AG09309 (cell line): Measurements from ENCODE around the gene VWA7.

ENCODE experiments used
- DNase-seq: peaks from one replicate; pipeline ENCODE4 v3.0.0-alpha.2; 2010; ENCODE audit warnings: low read depth
- H3K4me3 ChIP-seq: 2 replicates; pipeline ENCODE4 v1.5.1; 2011; ENCODE audit warnings: mild to moderate bottlenecking, low read depth, low read length, moderate library complexity; ENCODE audit not compliant: control insufficient read depth
- TF ChIP-seq, protein P1 (sequence below): IDR thresholded peaks from 2 replicates; pipeline ENCODE4 v1.5.1; 2011; ENCODE audit warnings: mild to moderate bottlenecking, low read depth, low read length, inconsistent platforms; ENCODE audit not compliant: insufficient read depth, control insufficient read depth; ENCODE audit errors: missing control alignments

Gene VWA7

GRCh38 chr6:31779908-31780307 is 2.8 kb upstream of the VWA7 start:
- no peak for DNase-seq
- no peak overlapping the region for H3K4me3 ChIP-seq
- TF ChIP-seq, protein P1, sequence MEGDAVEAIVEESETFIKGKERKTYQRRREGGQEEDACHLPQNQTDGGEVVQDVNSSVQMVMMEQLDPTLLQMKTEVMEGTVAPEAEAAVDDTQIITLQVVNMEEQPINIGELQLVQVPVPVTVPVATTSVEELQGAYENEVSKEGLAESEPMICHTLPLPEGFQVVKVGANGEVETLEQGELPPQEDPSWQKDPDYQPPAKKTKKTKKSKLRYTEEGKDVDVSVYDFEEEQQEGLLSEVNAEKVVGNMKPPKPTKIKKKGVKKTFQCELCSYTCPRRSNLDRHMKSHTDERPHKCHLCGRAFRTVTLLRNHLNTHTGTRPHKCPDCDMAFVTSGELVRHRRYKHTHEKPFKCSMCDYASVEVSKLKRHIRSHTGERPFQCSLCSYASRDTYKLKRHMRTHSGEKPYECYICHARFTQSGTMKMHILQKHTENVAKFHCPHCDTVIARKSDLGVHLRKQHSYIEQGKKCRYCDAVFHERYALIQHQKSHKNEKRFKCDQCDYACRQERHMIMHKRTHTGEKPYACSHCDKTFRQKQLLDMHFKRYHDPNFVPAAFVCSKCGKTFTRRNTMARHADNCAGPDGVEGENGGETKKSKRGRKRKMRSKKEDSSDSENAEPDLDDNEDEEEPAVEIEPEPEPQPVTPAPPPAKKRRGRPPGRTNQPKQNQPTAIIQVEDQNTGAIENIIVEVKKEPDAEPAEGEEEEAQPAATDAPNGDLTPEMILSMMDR, result no peak

DNA sequence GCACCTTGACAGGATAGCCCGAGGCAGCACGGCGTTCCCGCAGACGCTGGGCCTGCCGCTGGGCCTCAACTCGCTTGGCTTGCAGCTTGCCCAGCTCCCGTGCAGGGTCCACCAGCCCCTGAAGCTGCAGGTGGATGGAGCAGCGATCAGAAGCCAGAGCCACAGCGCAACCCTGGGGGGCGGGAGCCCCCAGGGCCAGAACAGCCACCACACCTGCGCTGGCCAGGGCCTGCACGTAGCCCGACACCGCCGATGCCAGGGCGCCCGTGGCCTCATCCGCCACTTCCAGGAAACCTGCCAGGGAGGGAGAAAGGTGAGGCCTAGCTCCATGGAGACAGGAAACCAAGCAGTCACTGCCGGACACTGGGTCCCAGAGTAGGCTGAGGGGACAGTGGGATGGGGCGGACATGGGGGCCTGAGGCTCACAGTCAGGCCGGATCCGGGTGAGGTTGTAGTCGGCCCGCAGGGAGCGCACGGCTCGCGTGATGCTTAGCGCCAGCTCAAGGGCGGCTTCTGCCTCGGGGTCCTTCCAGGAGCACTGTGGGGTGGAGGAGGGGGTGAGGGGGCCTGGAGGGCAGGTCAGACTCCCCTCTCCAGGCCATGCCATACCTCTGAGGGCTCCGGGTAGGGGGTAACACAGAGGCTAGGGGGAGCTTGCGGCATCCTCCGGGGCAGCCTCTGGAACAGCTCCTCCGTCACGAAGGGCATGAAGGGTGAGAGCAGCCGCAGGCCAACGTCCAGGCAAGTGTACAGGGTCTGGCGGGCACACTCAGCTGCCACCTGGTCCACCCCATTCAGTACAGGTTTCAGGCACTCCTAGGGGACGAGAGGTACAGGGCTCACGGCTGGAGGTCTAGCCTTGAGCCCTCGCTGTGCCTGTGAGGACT is 2.1 kb upstream of the VWA7 start:
- H3K4me3 ChIP-seq, result no peak overlapping the region
- TF ChIP-seq, protein P1, result no peak

GRCh38 chr6:31778193-31778592 is 1.1 kb upstream of the VWA7 start:
- no peak for DNase-seq
- H3K4me3 ChIP-seq, result no peak overlapping the region
- TF ChIP-seq, protein P1, result no peak

More for the DNA sequence above, 2.1 kb upstream of the VWA7 start:
- DNase-seq, result no peak

- H3K4me3 ChIP-seq, result no peak overlapping the region
- no peak for DNase-seq
- TF ChIP-seq, protein P1, result no peak
These were observed 531 bp upstream of the VWA7 start for GRCh38 chr6:31777667-31778050.

- TF ChIP-seq, protein P1, result no peak
- DNase-seq, result no peak
- no peak overlapping the region for H3K4me3 ChIP-seq
These were observed 591 bp downstream of the VWA7 start for GRCh38 chr6:31776485-31776988.

DNA sequence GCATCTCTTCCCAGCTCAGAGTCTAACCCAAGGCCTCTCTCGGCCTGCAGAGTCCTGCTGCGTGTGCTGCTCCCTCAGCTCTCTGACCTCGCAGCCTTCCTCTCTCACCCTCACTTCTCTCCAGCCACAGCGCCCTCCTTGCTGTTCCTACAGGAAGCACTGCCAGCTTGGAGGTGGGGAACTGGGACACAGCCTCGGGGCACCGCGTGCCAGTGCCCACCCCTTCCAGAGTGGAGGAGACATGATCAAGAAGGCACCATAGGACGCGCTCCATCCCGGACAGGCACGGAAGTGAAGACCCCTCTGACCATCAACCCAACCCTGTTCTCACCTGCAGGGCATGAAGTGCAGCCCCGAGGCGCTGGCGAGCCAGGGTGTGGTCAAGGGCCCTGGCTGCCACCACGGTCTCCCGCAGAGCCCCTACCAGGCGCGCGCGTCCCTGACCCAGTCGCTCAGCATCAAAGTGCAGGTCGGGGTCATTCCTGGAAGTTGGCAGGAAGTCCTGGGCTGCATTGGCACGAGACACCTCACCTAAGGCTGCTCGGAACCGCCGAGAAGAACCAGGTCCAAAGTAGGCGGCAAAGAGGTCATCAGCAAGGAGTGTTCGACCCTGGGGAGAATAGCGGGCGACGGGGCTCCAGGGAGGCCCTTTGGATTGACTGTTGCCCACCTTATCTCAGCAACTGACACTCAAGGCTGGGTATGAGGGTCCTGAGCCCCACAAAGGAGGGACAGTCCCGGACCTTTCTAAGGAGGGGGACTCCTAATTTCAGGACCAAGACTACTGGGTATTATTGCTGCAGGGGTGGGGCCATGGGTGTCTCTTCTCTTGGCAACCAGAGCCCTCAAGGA is 1.3 kb downstream of the VWA7 start:
- TF ChIP-seq, protein P1, result no peak
- no peak for DNase-seq
- no peak overlapping the region for H3K4me3 ChIP-seq
